ENCODE measurements around the gene WDFY1.

The WDFY1 gene

DNA sequence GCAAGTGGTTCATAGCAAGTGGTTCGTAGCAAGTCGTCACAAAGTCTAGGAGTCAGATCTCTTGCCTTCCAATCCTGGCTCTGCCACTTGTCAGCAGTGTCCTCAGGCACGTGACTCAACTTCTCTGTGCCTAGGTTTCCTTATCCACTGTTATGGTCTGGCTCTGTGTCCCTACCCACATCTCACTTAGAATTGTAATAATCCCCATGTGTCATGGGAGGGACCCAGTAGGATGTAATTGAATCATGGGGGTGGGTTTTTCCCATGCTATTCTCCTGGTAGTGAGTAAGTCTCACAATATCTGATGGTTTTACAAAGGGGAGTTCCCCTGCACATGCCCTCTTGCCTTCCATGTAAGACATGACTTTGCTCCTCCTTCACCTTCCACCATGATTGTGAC, 55.9 kb downstream of the WDFY1 start:
- TF ChIP-seq EZH2phosphoT487 (IDR thresholded peaks at IDR 0.05; ENCODE audit: borderline replicate concordance, low read length) (no peak), CTCF (IDR thresholded peaks at IDR 0.05; ENCODE audit: low read depth, low read length, poor library complexity, severe bottlenecking) (no peak)
- Histone ChIP-seq H3K4me1 (ENCODE audit: control insufficient read depth, low read length) (peaks cover 20% of the 10 kb centered on the region), H3K9me2 (replicated peaks; ENCODE audit: control insufficient read depth, low read length) (no peaks in the 10 kb centered on the region), H3K4me3 (ENCODE audit: low read length) (no peak overlapping the region), H3K27me3 (ENCODE audit: control insufficient read depth, low read length) (no peaks in the 10 kb centered on the region), H3K79me2 (ENCODE audit: control insufficient read depth, low read length) (no peaks in the 10 kb centered on the region), H4K20me1 (ENCODE audit: control insufficient read depth, insufficient read depth, low read depth, low read length) (no peaks in the 10 kb centered on the region), H3K9me3 (ENCODE audit: control insufficient read depth, insufficient read depth, low read length) (no peaks in the 10 kb centered on the region), H3K27ac (ENCODE audit: low read depth, low read length) (no peak overlapping the region), H3K4me2 (ENCODE audit: low read length) (no peak overlapping the region), H3K36me3 (ENCODE audit: control insufficient read depth, low read length) (no peaks in the 10 kb centered on the region), H3F3A (ENCODE audit: control insufficient read depth, insufficient read depth) (no peaks in the 10 kb centered on the region)

DNA sequence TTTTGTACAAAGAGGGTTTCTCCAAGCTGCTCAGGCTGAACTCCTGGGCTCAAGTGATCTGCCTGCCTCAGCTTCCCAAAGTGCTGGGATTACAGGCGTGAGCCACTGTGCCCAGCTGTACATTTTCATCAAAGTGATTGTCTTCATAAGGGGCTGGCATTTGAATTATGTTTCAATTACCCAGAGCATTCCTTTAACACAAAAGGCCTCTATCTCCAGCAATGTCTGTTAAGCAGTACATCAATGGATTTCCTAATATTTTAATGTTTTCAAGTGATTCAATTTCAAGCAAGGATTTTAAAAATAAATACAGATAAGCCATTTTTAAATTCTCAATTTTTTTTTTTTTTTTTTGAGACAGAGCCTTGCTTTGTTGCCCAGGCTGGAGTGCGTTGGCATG, 56.9 kb downstream of the WDFY1 start:
- Histone ChIP-seq H3K27ac (ENCODE audit: low read depth, low read length) (no peak overlapping the region), H4K20me1 (ENCODE audit: control insufficient read depth, insufficient read depth, low read depth, low read length) (no peaks in the 10 kb centered on the region), H3K36me3 (ENCODE audit: control insufficient read depth, low read length) (no peaks in the 10 kb centered on the region), H3K4me3 (ENCODE audit: low read length) (no peak overlapping the region), H3K9me3 (ENCODE audit: control insufficient read depth, insufficient read depth, low read length) (no peaks in the 10 kb centered on the region), H3F3A (ENCODE audit: control insufficient read depth, insufficient read depth) (no peaks in the 10 kb centered on the region), H3K4me1 (ENCODE audit: control insufficient read depth, low read length) (peaks cover 11% of the 10 kb centered on the region), H3K27me3 (ENCODE audit: control insufficient read depth, low read length) (no peaks in the 10 kb centered on the region), H3K9me2 (replicated peaks; ENCODE audit: control insufficient read depth, low read length) (no peaks in the 10 kb centered on the region), H3K4me2 (ENCODE audit: low read length) (no peak overlapping the region), H3K79me2 (ENCODE audit: control insufficient read depth, low read length) (no peaks in the 10 kb centered on the region)
- TF ChIP-seq EZH2phosphoT487 (IDR thresholded peaks at IDR 0.05; ENCODE audit: borderline replicate concordance, low read length) (no peak), CTCF (IDR thresholded peaks at IDR 0.05; ENCODE audit: low read depth, low read length, poor library complexity, severe bottlenecking) (no peak)

- peaks cover 10% of the 10 kb centered on the region for H3K4me1 ChIP-seq (ENCODE audit: control insufficient read depth, low read length)
- no peaks in the 10 kb centered on the region for H3K9me3 ChIP-seq (ENCODE audit: control insufficient read depth, insufficient read depth, low read length)
- H3F3A ChIP-seq (ENCODE audit: control insufficient read depth, insufficient read depth): no peaks in the 10 kb centered on the region
- H4K20me1 ChIP-seq (ENCODE audit: control insufficient read depth, insufficient read depth, low read depth, low read length): no peaks in the 10 kb centered on the region
- no peaks in the 10 kb centered on the region for H3K27me3 ChIP-seq (ENCODE audit: control insufficient read depth, low read length)
- H3K4me3 ChIP-seq (ENCODE audit: low read length): no peak overlapping the region
- TF ChIP-seq CTCF (IDR thresholded peaks at IDR 0.05; ENCODE audit: low read depth, low read length, poor library complexity, severe bottlenecking) (no peak), EZH2phosphoT487 (IDR thresholded peaks at IDR 0.05; ENCODE audit: borderline replicate concordance, low read length) (no peak)
- H3K27ac ChIP-seq (ENCODE audit: low read depth, low read length): no peak overlapping the region
- H3K9me2 ChIP-seq (replicated peaks; ENCODE audit: control insufficient read depth, low read length): no peaks in the 10 kb centered on the region
- H3K4me2 ChIP-seq (ENCODE audit: low read length): no peak overlapping the region
- no peaks in the 10 kb centered on the region for H3K36me3 ChIP-seq (ENCODE audit: control insufficient read depth, low read length)
- H3K79me2 ChIP-seq (ENCODE audit: control insufficient read depth, low read length): no peaks in the 10 kb centered on the region
These were observed 58.0 kb downstream of the WDFY1 start for GRCh38 chr2:223887127-223887526.

- TF ChIP-seq EZH2phosphoT487 (IDR thresholded peaks at IDR 0.05; ENCODE audit: borderline replicate concordance, low read length) (no peak), CTCF (IDR thresholded peaks at IDR 0.05; ENCODE audit: low read depth, low read length, poor library complexity, severe bottlenecking) (no peak)
These were observed 58.4 kb downstream of the WDFY1 start for GRCh38 chr2:223886726-223887125.

More at GRCh38 chr2:223886726-223887125, 58.4 kb downstream of the WDFY1 start:
- Histone ChIP-seq H3F3A (ENCODE audit: control insufficient read depth, insufficient read depth) (no peaks in the 10 kb centered on the region), H3K27me3 (ENCODE audit: control insufficient read depth, low read length) (no peaks in the 10 kb centered on the region), H3K79me2 (ENCODE audit: control insufficient read depth, low read length) (no peaks in the 10 kb centered on the region), H3K36me3 (ENCODE audit: control insufficient read depth, low read length) (no peaks in the 10 kb centered on the region), H3K4me2 (ENCODE audit: low read length) (no peak overlapping the region), H3K9me2 (replicated peaks; ENCODE audit: control insufficient read depth, low read length) (no peaks in the 10 kb centered on the region), H3K9me3 (ENCODE audit: control insufficient read depth, insufficient read depth, low read length) (no peaks in the 10 kb centered on the region), H3K4me1 (ENCODE audit: control insufficient read depth, low read length) (peaks cover 10% of the 10 kb centered on the region), H3K27ac (ENCODE audit: low read depth, low read length) (no peak overlapping the region), H3K4me3 (ENCODE audit: low read length) (no peak overlapping the region), H4K20me1 (ENCODE audit: control insufficient read depth, insufficient read depth, low read depth, low read length) (no peaks in the 10 kb centered on the region)
